H1 (cell line): ENCODE measurements around the gene ADAMTS4. TPM values are rescaled to one million over a fixed set of nuclear protein-coding genes. Genes with fewer than 3 reads are reported as not detected.

Experiments
- EP300 ChIP-seq, 2 experiments: IDR thresholded peaks; 1 replicate in 1 of 2; 2 replicates in 1 of 2; pipeline ENCODE4 v1.6.1; 2011 to 2012; ENCODE audit warnings: low read depth in 2 of 2, low read length in 2 of 2, mild to moderate bottlenecking in 2 of 2, borderline replicate concordance in 1 of 2, inconsistent platforms in 1 of 2, moderate library complexity in 1 of 2
- GABPA ChIP-seq: IDR thresholded peaks from 2 replicates; pipeline ENCODE4 v1.6.1; 2011; ENCODE audit warnings: mild to moderate bottlenecking, low read length, moderate library complexity, borderline replicate concordance; ENCODE audit not compliant: insufficient read depth
- KDM1A ChIP-seq: fragments of 200-600, 300-600 bp; sonication (generic); IDR thresholded peaks from 2 replicates; pipeline ENCODE4 v1.7.1; 2016; ENCODE audit warnings: mild to moderate bottlenecking, low read length, borderline replicate concordance
- NANOG ChIP-seq: IDR thresholded peaks from 2 replicates; pipeline ENCODE4 v1.6.1; 2011; ENCODE audit warnings: low read length, low read depth, mild to moderate bottlenecking, inconsistent platforms; ENCODE audit not compliant: insufficient read depth, poor library complexity, severe bottlenecking
- POLR2AphosphoS5 ChIP-seq: IDR thresholded peaks from 2 replicates; pipeline ENCODE4 v1.6.1; 2011; ENCODE audit warnings: low read depth, low read length
- RXRA ChIP-seq: IDR thresholded peaks from 2 replicates; pipeline ENCODE4 v1.6.1; 2011; ENCODE audit warnings: low read depth, mild to moderate bottlenecking, low read length, moderate library complexity; ENCODE audit not compliant: insufficient read depth
- SUZ12 ChIP-seq: fragments of 200-600 bp; sonication (generic); IDR thresholded peaks from 2 replicates; pipeline ENCODE4 v1.6.1; 2012; ENCODE audit warnings: mild to moderate bottlenecking, inconsistent platforms, low read length, moderate library complexity, mixed read lengths
- USF2 ChIP-seq: IDR thresholded peaks from 2 replicates; pipeline ENCODE4 v1.6.1; 2011; ENCODE audit warnings: low read length, improper control_type of control experiment
- ZNF274 ChIP-seq: IDR thresholded peaks from 2 replicates; pipeline ENCODE4 v1.7.0; 2012; ENCODE audit warnings: low read length, borderline replicate concordance; ENCODE audit errors: extremely low read depth
- polyA plus RNA-seq, 7 experiments: library from polyadenylated mRNA; depleted of rRNA in 3 of 7; stranded (reverse) in 5 of 7; unstranded in 2 of 7; fragments of >200 nt in 5 of 7; fragments of 200-250 nt in 2 of 7; gene quantifications; 1 replicate in 5 of 7; 2 replicates in 1 of 7; 4 replicates in 1 of 7; pipeline versions ENCODE4 v1.2.1 to v1.2.3, GENCODE V29; 2011 to 2013; ENCODE audit warnings: missing spikeins in 2 of 7, mixed read lengths in 2 of 7
- total RNA-seq: library from RNA; stranded (reverse); fragmentation: NEBNext Ultra II Directional; extraction: Animal tissue kit (Norgen Biotek cat#: 25700); gene quantifications from 2 replicates; pipeline ENCODE4 v1.2.1, GENCODE V29; 2021
- TF ChIP-seq, protein P1 (sequence below): IDR thresholded peaks from 2 replicates; pipeline ENCODE4 v1.6.1; 2011; ENCODE audit warnings: low read depth, mild to moderate bottlenecking, low read length; ENCODE audit not compliant: insufficient read depth

Gene ADAMTS4
- total and polyA plus RNA-seq, 2 of the 8 experiments (the other 6 are each of a cell fraction or from before 2014, with no cell fraction given), result 4.6 to 7.2 TPM

DNA sequence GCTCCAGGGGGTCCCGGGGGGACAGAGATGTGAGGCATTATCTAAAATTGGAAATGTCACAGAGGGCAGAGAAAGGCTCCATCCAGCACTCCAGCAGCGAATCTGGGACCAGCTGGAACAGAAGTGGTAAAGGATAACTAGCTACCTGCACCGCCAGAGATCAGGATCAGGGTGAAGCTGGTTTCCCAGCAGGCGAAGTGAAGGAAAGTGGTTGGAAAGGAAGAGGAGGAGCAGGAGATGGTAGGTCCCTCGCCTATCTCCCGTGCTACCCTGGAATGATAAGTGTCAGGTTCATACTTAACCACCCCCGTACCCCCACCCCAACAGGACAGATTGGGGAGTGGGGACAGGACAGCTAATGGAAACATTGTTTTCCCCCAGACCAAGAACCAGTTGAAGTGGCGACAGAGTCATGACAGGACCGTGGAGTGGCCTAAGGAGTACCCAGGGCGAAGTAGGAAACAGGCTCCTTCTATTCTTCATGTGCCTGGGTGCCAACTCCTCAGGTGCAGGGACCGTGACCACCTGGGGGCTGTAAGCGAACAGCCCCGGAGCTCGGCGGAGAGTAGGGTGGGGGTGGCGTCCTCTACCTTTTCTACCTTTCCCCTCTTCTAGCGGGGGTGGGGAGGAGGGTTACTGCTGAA lies 22.3 kb downstream of the ADAMTS4 start (continued):
- TF ChIP-seq NANOG (no peak), KDM1A (no peak), SUZ12 (no peak), RXRA (no peak), ZNF274 (no peak), POLR2AphosphoS5 (no peak), USF2 (no peak), EP300 (IDR thresholded peaks at IDR 0.05; ENCODE audit: borderline replicate concordance in 1 of 2, low read depth in 2 of 2, low read length in 2 of 2) (no peak), GABPA (no peak)
- TF ChIP-seq, protein P1, sequence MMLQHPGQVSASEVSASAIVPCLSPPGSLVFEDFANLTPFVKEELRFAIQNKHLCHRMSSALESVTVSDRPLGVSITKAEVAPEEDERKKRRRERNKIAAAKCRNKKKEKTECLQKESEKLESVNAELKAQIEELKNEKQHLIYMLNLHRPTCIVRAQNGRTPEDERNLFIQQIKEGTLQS, result no peak
